Measurements from ENCODE around the gene FBXW8. TPM values are rescaled to one million over a fixed set of nuclear protein-coding genes. Genes with fewer than 3 reads are reported as not detected.

Gene FBXW8
- total RNA-seq, 2 experiments from 2014 or later = 12.0 to 14.1 TPM

GRCh38 chr12:116896411-116896924 lies 14.3 kb upstream of the FBXW8 start:
- POLR2A ChIA-PET = interaction anchor here (0.7 kb wide), 1 partner anchor 659 kb away, joined by 3 read pairs; no protein-coding TSS in a partner anchor
- Mint-ChIP-seq H3K27ac (no peak overlapping the region), H3K9me3 (no peaks in the 10 kb centered on the region)

GRCh38 chr12:116897476-116897875 lies 13.3 kb upstream of the FBXW8 start:
- Mint-ChIP-seq H3K4me1 (no peaks in the 10 kb centered on the region), H3K27ac (no peak overlapping the region), H3K27me3 (peaks cover 34% of the 10 kb centered on the region), H3K36me3 (no peaks in the 10 kb centered on the region), H3K9me3 (no peaks in the 10 kb centered on the region), H3K4me3 (no peak overlapping the region)
- ATAC-seq (ENCODE audit: low read depth) (no peak), DNase-seq (no peak)
- POLR2A ChIA-PET = no interaction called here

More at GRCh38 chr12:116896411-116896924, 14.3 kb upstream of the FBXW8 start:
- H3K4me1 Mint-ChIP-seq = peaks cover 2% of the 10 kb centered on the region
- H3K4me3 Mint-ChIP-seq = no peak overlapping the region
- peaks cover 29% of the 10 kb centered on the region for H3K27me3 Mint-ChIP-seq
- ATAC-seq (ENCODE audit: low read depth) (no peak), DNase-seq (no peak)
- H3K36me3 Mint-ChIP-seq = no peaks in the 10 kb centered on the region

GRCh38 chr12:116898669-116899068 lies 12.1 kb upstream of the FBXW8 start:
- H3K27me3 Mint-ChIP-seq = peaks cover 34% of the 10 kb centered on the region

GRCh38 chr12:116901612-116902011 lies 9.1 kb upstream of the FBXW8 start:
- POLR2A ChIA-PET = no interaction called here
- H3K9me3 Mint-ChIP-seq = no peaks in the 10 kb centered on the region
- H3K4me1 Mint-ChIP-seq = no peaks in the 10 kb centered on the region
- no peak overlapping the region for H3K4me3 Mint-ChIP-seq
- peaks cover 32% of the 10 kb centered on the region for H3K27me3 Mint-ChIP-seq
- ATAC-seq (ENCODE audit: low read depth) (no peak), DNase-seq (no peak)
- no peaks in the 10 kb centered on the region for H3K36me3 Mint-ChIP-seq
- H3K27ac Mint-ChIP-seq = no peak overlapping the region

More at GRCh38 chr12:116898669-116899068, 12.1 kb upstream of the FBXW8 start:
- no peaks in the 10 kb centered on the region for H3K36me3 Mint-ChIP-seq
- H3K4me1 Mint-ChIP-seq = no peaks in the 10 kb centered on the region
- no peak overlapping the region for H3K27ac Mint-ChIP-seq
- H3K9me3 Mint-ChIP-seq = no peaks in the 10 kb centered on the region
- DNase-seq (no peak), ATAC-seq (ENCODE audit: low read depth) (no peak)
- no peak overlapping the region for H3K4me3 Mint-ChIP-seq
- POLR2A ChIA-PET = no interaction called here

- Mint-ChIP-seq H3K4me1 (no peaks in the 10 kb centered on the region), H3K36me3 (no peaks in the 10 kb centered on the region), H3K9me3 (no peaks in the 10 kb centered on the region), H3K27ac (no peak overlapping the region), H3K4me3 (no peak overlapping the region), H3K27me3 (peaks cover 40% of the 10 kb centered on the region)
- ATAC-seq (ENCODE audit: low read depth) (no peak), DNase-seq (no peak)
- POLR2A ChIA-PET = no interaction called here
Measured at GRCh38 chr12:116903818-116904217, 6.9 kb upstream of the FBXW8 start.

GRCh38 chr12:116906285-116906684 lies 4.5 kb upstream of the FBXW8 start:
- no peak for DNase-seq
- no peak overlapping the region for H3K27ac Mint-ChIP-seq

GRCh38 chr12:116910280-116910644 lies 488 bp upstream of the FBXW8 start:
- Mint-ChIP-seq H3K9me3 (no peaks in the 10 kb centered on the region), H3K4me1 (peaks cover 19% of the 10 kb centered on the region), H3K36me3 (peaks cover 19% of the 10 kb centered on the region), H3K27me3 (peaks cover 21% of the 10 kb centered on the region), H3K27ac (peak overlapping the region; percentile 75), H3K4me3 (peak overlapping the region; percentile 86)
- ATAC-seq (ENCODE audit: low read depth) (no peak), DNase-seq (no peak)
- POLR2A ChIA-PET = interaction anchor here (0.9 to 1.0 kb wide), 2 partner anchors 11 to 28 kb away, joined by 3 to 4 read pairs; no protein-coding TSS in a partner anchor

More at GRCh38 chr12:116906285-116906684, 4.5 kb upstream of the FBXW8 start:
- Mint-ChIP-seq H3K36me3 (no peaks in the 10 kb centered on the region), H3K4me1 (peaks cover 5% of the 10 kb centered on the region), H3K9me3 (no peaks in the 10 kb centered on the region), H3K27me3 (peaks cover 34% of the 10 kb centered on the region), H3K4me3 (no peak overlapping the region)
- ATAC-seq (ENCODE audit: low read depth) = no peak
- POLR2A ChIA-PET = no interaction called here

- DNase-seq (no peak), ATAC-seq (ENCODE audit: low read depth) (no peak)
- peaks cover 39% of the 10 kb centered on the region for H3K36me3 Mint-ChIP-seq
- POLR2A ChIA-PET = no interaction called here
- H3K27me3 Mint-ChIP-seq = no peaks in the 10 kb centered on the region
- no peak overlapping the region for H3K27ac Mint-ChIP-seq
- peaks cover 49% of the 10 kb centered on the region for H3K4me1 Mint-ChIP-seq
- H3K9me3 Mint-ChIP-seq = no peaks in the 10 kb centered on the region
- no peak overlapping the region for H3K4me3 Mint-ChIP-seq
Measured at GRCh38 chr12:116915326-116915725, 4.6 kb downstream of the FBXW8 start.

GRCh38 chr12:116916122-116916521 lies 5.4 kb downstream of the FBXW8 start:
- POLR2A ChIA-PET = interaction anchor here (0.6 kb wide), 1 partner anchor 69 kb away, joined by 4 read pairs; no protein-coding TSS in a partner anchor
- Mint-ChIP-seq H3K9me3 (no peaks in the 10 kb centered on the region), H3K27ac (no peak overlapping the region), H3K36me3 (peaks cover 40% of the 10 kb centered on the region), H3K27me3 (no peaks in the 10 kb centered on the region), H3K4me1 (peaks cover 54% of the 10 kb centered on the region), H3K4me3 (no peak overlapping the region)
- ATAC-seq (ENCODE audit: low read depth) (no peak), DNase-seq (no peak)

- ATAC-seq (ENCODE audit: low read depth) = peak; percentile 81
- no peaks in the 10 kb centered on the region for H3K9me3 Mint-ChIP-seq
- H3K27me3 Mint-ChIP-seq = no peaks in the 10 kb centered on the region
- POLR2A ChIA-PET = interaction anchor here (0.6 kb wide), 1 partner anchor 70 kb away, joined by 4 read pairs; no protein-coding TSS in a partner anchor
- peaks cover 37% of the 10 kb centered on the region for H3K36me3 Mint-ChIP-seq
- H3K27ac Mint-ChIP-seq = peak overlapping the region; percentile 62
- peaks cover 55% of the 10 kb centered on the region for H3K4me1 Mint-ChIP-seq
- peak overlapping the region; percentile 52 for H3K4me3 Mint-ChIP-seq
- peak; percentile 35 for DNase-seq
Measured at GRCh38 chr12:116916714-116917114, 6.0 kb downstream of the FBXW8 start.

- no peak overlapping the region for H3K27ac Mint-ChIP-seq
- DNase-seq = no peak
Measured at GRCh38 chr12:116918464-116918863, 7.7 kb downstream of the FBXW8 start.

GRCh38 chr12:116919247-116919661 lies 8.5 kb downstream of the FBXW8 start:
- H3K36me3 Mint-ChIP-seq = peaks cover 28% of the 10 kb centered on the region
- POLR2A ChIA-PET = interaction anchor here (0.7 kb wide), 1 partner anchor 176 kb away, joined by 5 read pairs; no protein-coding TSS in a partner anchor
- H3K9me3 Mint-ChIP-seq = no peaks in the 10 kb centered on the region
- DNase-seq = no peak
- peak overlapping the region; percentile 14 for H3K27ac Mint-ChIP-seq
- H3K4me3 Mint-ChIP-seq = no peak overlapping the region
- H3K4me1 Mint-ChIP-seq = peaks cover 61% of the 10 kb centered on the region
- H3K27me3 Mint-ChIP-seq = no peaks in the 10 kb centered on the region
- no peak for ATAC-seq (ENCODE audit: low read depth)

More at GRCh38 chr12:116918464-116918863, 7.7 kb downstream of the FBXW8 start:
- H3K36me3 Mint-ChIP-seq = peaks cover 30% of the 10 kb centered on the region
- POLR2A ChIA-PET = no interaction called here
- peaks cover 62% of the 10 kb centered on the region for H3K4me1 Mint-ChIP-seq
- ATAC-seq (ENCODE audit: low read depth) = no peak
- H3K9me3 Mint-ChIP-seq = no peaks in the 10 kb centered on the region
- H3K4me3 Mint-ChIP-seq = no peak overlapping the region
- H3K27me3 Mint-ChIP-seq = no peaks in the 10 kb centered on the region

GRCh38 chr12:116919706-116920485 lies 9.1 kb downstream of the FBXW8 start:
- Mint-ChIP-seq H3K9me3 (no peaks in the 10 kb centered on the region), H3K27ac (peak overlapping the region; percentile 14), H3K4me1 (peaks cover 68% of the 10 kb centered on the region), H3K4me3 (no peak overlapping the region), H3K36me3 (peaks cover 27% of the 10 kb centered on the region), H3K27me3 (no peaks in the 10 kb centered on the region)
- POLR2A ChIA-PET = interaction anchor here (0.7 kb wide), 1 partner anchor 177 kb away, joined by 5 read pairs; no protein-coding TSS in a partner anchor
- ATAC-seq (ENCODE audit: low read depth) (no peak), DNase-seq (no peak)

Data from activated naive CD8-positive, alpha-beta T cell treated with anti-CD3 and anti-CD28 coated beads, Interleukin-2, amount 10 ng/mL, durations not matched to agents 7 days and 5 days (primary cell).